ENCODE results near the gene NRG3. TPM values are rescaled to one million over a fixed set of nuclear protein-coding genes. Genes with fewer than 3 reads are reported as not detected.

Gene NRG3
- total and polyA plus RNA-seq, 2 of the 4 experiments (the other 2 are of a cell fraction): not detected

- Histone ChIP-seq H3K18ac (ENCODE audit: low read depth, low read length) (no peak overlapping the region), H3K36me3 (ENCODE audit: control insufficient read depth, insufficient read depth, low read length) (no peaks in the 10 kb centered on the region), H2AK9ac (replicated peaks; ENCODE audit: low read depth, low read length, poor library complexity) (no peak overlapping the region), H4K91ac (ENCODE audit: insufficient read depth, low read depth, low read length) (no peak overlapping the region), H2BK5ac (ENCODE audit: low read depth, low read length, poor library complexity, severe bottlenecking) (no peak overlapping the region), H3K14ac (replicated peaks; ENCODE audit: low read depth, low read length) (no peak overlapping the region), H3K9me3 (ENCODE audit: control insufficient read depth, insufficient read depth, low read length) (peaks cover 1% of the 10 kb centered on the region), H3K4ac (ENCODE audit: low read depth, low read length) (no peak overlapping the region), H2BK20ac (ENCODE audit: low read depth, low read length) (no peak overlapping the region), H3K27ac (ENCODE audit: insufficient read depth, low read length) (no peak overlapping the region), H3K4me3 (ENCODE audit: insufficient read depth, low read depth, low read length) (no peak overlapping the region), H2BK120ac (ENCODE audit: low read depth, low read length) (no peak overlapping the region), H3K9me1 (ENCODE audit: insufficient read depth, low read length) (no peaks in the 10 kb centered on the region), H2BK15ac (ENCODE audit: low read depth, low read length) (no peak overlapping the region), H3K23ac (ENCODE audit: low read depth, low read length) (no peak overlapping the region), H3K27me3 (ENCODE audit: control insufficient read depth, insufficient read depth, low read length) (no peaks in the 10 kb centered on the region), H4K5ac (ENCODE audit: low read depth, low read length) (no peak overlapping the region), H3K4me2 (ENCODE audit: low read depth, low read length) (no peak overlapping the region), H4K20me1 (ENCODE audit: insufficient read depth, low read length) (no peaks in the 10 kb centered on the region), H3K9ac (ENCODE audit: low read depth, low read length) (no peak overlapping the region), H3K79me1 (ENCODE audit: low read depth in 1 of 2, low read length in 2 of 2) (no peaks in the 10 kb centered on the region), H3K56ac (ENCODE audit: extremely low read depth, insufficient read depth, low read length) (no peak overlapping the region), H3K4me1 (ENCODE audit: control insufficient read depth, insufficient read depth, low read length) (no peaks in the 10 kb centered on the region), H4K8ac (ENCODE audit: low read depth in 2 of 2, low read length in 2 of 2) (no peak overlapping the region), H2AFZ (replicated peaks; ENCODE audit: low read length, poor library complexity) (no peak overlapping the region), H2AK5ac (ENCODE audit: low read depth, low read length) (no peak overlapping the region)
- intact Hi-C loops (cut with micrococcal nuclease) (no loop called here), in situ Hi-C loops (cut with MboI; ENCODE audit: low sequenced_read_pairs) (no loop called here), dilution Hi-C loops (cut with HindIII; ENCODE audit: low sequenced_read_pairs, unreplicated experiment) (no loop called here)
- DNase-seq (no peak), ATAC-seq (ENCODE audit: low read depth) (no peak)
- TF ChIP-seq, protein P1, sequence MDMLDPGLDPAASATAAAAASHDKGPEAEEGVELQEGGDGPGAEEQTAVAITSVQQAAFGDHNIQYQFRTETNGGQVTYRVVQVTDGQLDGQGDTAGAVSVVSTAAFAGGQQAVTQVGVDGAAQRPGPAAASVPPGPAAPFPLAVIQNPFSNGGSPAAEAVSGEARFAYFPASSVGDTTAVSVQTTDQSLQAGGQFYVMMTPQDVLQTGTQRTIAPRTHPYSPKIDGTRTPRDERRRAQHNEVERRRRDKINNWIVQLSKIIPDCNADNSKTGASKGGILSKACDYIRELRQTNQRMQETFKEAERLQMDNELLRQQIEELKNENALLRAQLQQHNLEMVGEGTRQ (IDR thresholded peaks at IDR 0.05; ENCODE audit: low read depth, low read length): no peak
- no peak for TF ChIP-seq MAFK (IDR thresholded peaks at IDR 0.05; ENCODE audit: low read depth, low read length)
- TF ChIP-seq MXI1 (IDR thresholded peaks at IDR 0.05; ENCODE audit: borderline replicate concordance, low read depth, low read length): no peak
- no peak for TF ChIP-seq FOS (IDR thresholded peaks at IDR 0.05; ENCODE audit: low read depth, low read length)
- TF ChIP-seq CEBPB (IDR thresholded peaks at IDR 0.05; ENCODE audit: low read depth, low read length): no peak
- no peak for TF ChIP-seq BHLHE40 (IDR thresholded peaks at IDR 0.05; ENCODE audit: low read depth, low read length)
- no peak for TF ChIP-seq CTCF (conservative IDR thresholded peaks at IDR 0.05; ENCODE audit: low read depth, low read length)
- no peak for TF ChIP-seq SMC3 (IDR thresholded peaks at IDR 0.05; ENCODE audit: low read depth, low read length)
- no peak for TF ChIP-seq RCOR1 (IDR thresholded peaks at IDR 0.05; ENCODE audit: insufficient replicate concordance, low read length)
- POLR2A ChIA-PET (ENCODE audit: unreplicated experiment): no interaction called here
- WGBS, 2 experiments (ENCODE audit: extremely low coverage in 2 of 2, insufficient read length in 1 of 2): no CpG with 5 or more reads among the region's 2 CpGs
- BruUV-seq (replicated peaks): no TSS peak
- CTCF ChIA-PET: no interaction called here
Observed at GRCh38 chr10:81978238-81978637, 103.2 kb downstream of the NRG3 start.

All from IMR-90 (cell line).